ENCODE data around the gene NEUROD2. TPM values are rescaled to one million over a fixed set of nuclear protein-coding genes. Genes with fewer than 3 reads are reported as not detected.

Gene NEUROD2
- total and polyA plus RNA-seq, 2 of the 8 experiments (the other 6 are each of a cell fraction or from before 2014, with no cell fraction given): not detected

GRCh38 chr17:39628655-39629493 is 21.2 kb upstream of the NEUROD2 start:
- no peak overlapping the region for H3K9ac ChIP-seq (replicated peaks in 1 of 4; ENCODE audit: extremely low read depth in 1 of 4, low read depth in 3 of 4, low read length in 3 of 4)
- H3K4me2 ChIP-seq (ENCODE audit: insufficient read depth in 1 of 2, low read depth in 2 of 2, low read length in 2 of 2): peak overlapping the region; percentile 84 to 86; a peak in 3 of 4 replicates
- H3K27ac ChIP-seq (ENCODE audit: low read depth, low read length): no peak overlapping the region
- H3K4ac ChIP-seq (replicated peaks; ENCODE audit: insufficient read length, low read depth, low read length): peak overlapping the region; percentile 83
- H3K4me3 ChIP-seq (ENCODE audit: extremely low read depth in 1 of 4, insufficient read depth in 2 of 4, low read depth in 3 of 4, low read length in 4 of 4): peak overlapping the region in 1 of 4 experiments; percentile 75; a peak in 2 of 8 replicates
- H4K91ac ChIP-seq (replicated peaks; ENCODE audit: insufficient read length, low read length): peak overlapping the region; percentile 69
- ChIA-PET CTCF (ENCODE audit: partially characterized antibody) (interaction anchor here (1.2 to 49.2 kb wide), 11 partner anchors 6 to 130 kb away, joined by 3 to 1885 read pairs (median 7); partner anchors contain the start of genes ERBB2, PGAP3, PNMT and PPP1R1B), POLR2A (ENCODE audit: partially characterized antibody) (interaction anchor here (0.7 to 2.0 kb wide), 7 partner anchors 11 to 102 kb away, joined by 3 to 10 read pairs (median 3); partner anchors contain the start of gene MIEN1)
- DNase-seq (ENCODE audit: low read depth in 1 of 2, low spot score in 2 of 2): no peak
- no peak overlapping the region for H4K8ac ChIP-seq (ENCODE audit: extremely low read depth, insufficient read depth, low read length)
- no peak overlapping the region for H3K14ac ChIP-seq (ENCODE audit: insufficient read length)
- WGBS, 2 experiments (ENCODE audit: extremely low coverage in 1 of 2, insufficient coverage in 1 of 2, insufficient read length in 1 of 2, insufficient replicate concordance in 2 of 2, low coverage in 1 of 2, low lambda C conversion rate in 2 of 2, missing lambda C conversion rate in 1 of 2): 73% methylated on average over 7 of the region's 10 CpGs; no CpG with 5 or more reads in 1 of the 2 experiments
- H4K20me1 ChIP-seq (replicated peaks in 1 of 2; ENCODE audit: control insufficient read depth in 1 of 2, insufficient read depth in 2 of 2, low read length in 2 of 2): peaks cover 0 to 1% of the 10 kb centered on the region in 2 experiments
- H3K79me2 ChIP-seq (ENCODE audit: control insufficient read depth in 1 of 2, insufficient read depth in 2 of 2, low read length in 2 of 2): no peaks in the 10 kb centered on the region
- no peak overlapping the region for H3K23ac ChIP-seq (ENCODE audit: insufficient read length)
- H3K9me3 ChIP-seq (ENCODE audit: insufficient read depth in 2 of 2, low read depth in 1 of 2, low read length in 1 of 2): no peaks in the 10 kb centered on the region
- no peak overlapping the region for H3K56ac ChIP-seq (replicated peaks; ENCODE audit: insufficient read length, low read depth, low read length)
- peaks cover 12% of the 10 kb centered on the region for H3K23me2 ChIP-seq (ENCODE audit: low read depth, low read length)
- H3K4me1 ChIP-seq (replicated peaks in 1 of 4; ENCODE audit: control insufficient read depth in 3 of 4, insufficient read depth in 4 of 4, low read length in 3 of 4): peaks cover 8 to 54% (median 42%) of the 10 kb centered on the region in 4 experiments
- no peak overlapping the region for H2BK120ac ChIP-seq (replicated peaks; ENCODE audit: low read depth, low read length)
- H2AK5ac ChIP-seq (ENCODE audit: low read depth, low read length): no peak overlapping the region; the same call in 1 of the 2 replicates
- H4K5ac ChIP-seq (ENCODE audit: insufficient read length, low read depth, low read length): no peak overlapping the region
- H2AFZ ChIP-seq (ENCODE audit: low read length): no peak overlapping the region
- H3K27me3 ChIP-seq (replicated peaks in 1 of 4; ENCODE audit: control insufficient read depth in 3 of 4, extremely low read depth in 1 of 4, insufficient read depth in 3 of 4, low read length in 3 of 4): peaks cover 2 to 39% (median 32%) of the 10 kb centered on the region in 4 experiments
- H3K18ac ChIP-seq (ENCODE audit: extremely low read depth, low read length): peak overlapping the region; percentile 60
- H2BK12ac ChIP-seq (ENCODE audit: low read depth, low read length): peak overlapping the region; percentile 75; the same call in 1 of the 2 replicates
- H2BK20ac ChIP-seq (ENCODE audit: low read length): peak overlapping the region; percentile 80; the same call in 1 of the 2 replicates
- no peaks in the 10 kb centered on the region for H3K36me3 ChIP-seq (ENCODE audit: control insufficient read depth in 2 of 4, insufficient read depth in 4 of 4, low read length in 3 of 4)
- 0 out of 2 replicates have a peak overlapping the region, but pooled peaks have one; percentile 53 for H2BK5ac ChIP-seq (ENCODE audit: low read depth, low read length)
- FAIRE-seq: no peak
- 0 out of 2 replicates have a peak, but pooled peaks cover 2% of the 10 kb centered on the region for H3K79me1 ChIP-seq (ENCODE audit: low read depth, low read length)
- peak overlapping the region; percentile 88; the same call in 1 of the 2 replicates for H2BK15ac ChIP-seq (ENCODE audit: low read length)
- no peak for TF ChIP-seq SP4 (IDR thresholded peaks at IDR 0.05; ENCODE audit: low read length)
- TF ChIP-seq KDM4A (IDR thresholded peaks at IDR 0.05; ENCODE audit: low read depth, low read length, severe bottlenecking): no peak
- TF ChIP-seq TAF1 (IDR thresholded peaks at IDR 0.05; ENCODE audit: low read depth, low read length): no peak
- no peak for TF ChIP-seq CREB1 (IDR thresholded peaks at IDR 0.05)
- no peak for TF ChIP-seq KDM5A (IDR thresholded peaks at IDR 0.05; ENCODE audit: low read length)
- TF ChIP-seq POU5F1 (IDR thresholded peaks at IDR 0.05; ENCODE audit: low read depth, low read length): no peak
- no peak for TF ChIP-seq SP1 (IDR thresholded peaks at IDR 0.05; ENCODE audit: low read depth, low read length)
- no peak for TF ChIP-seq CEBPB (IDR thresholded peaks at IDR 0.05; ENCODE audit: low read depth, low read length)
- TF ChIP-seq POLR2AphosphoS5 (IDR thresholded peaks at IDR 0.05; ENCODE audit: low read depth, low read length): no peak
- TF ChIP-seq ATF3 (IDR thresholded peaks at IDR 0.05; ENCODE audit: insufficient read depth, low read depth, low read length): no peak
